GM12878 (cell line): Measurements from ENCODE around the gene ACTRT3. TPM values are rescaled to one million over a fixed set of nuclear protein-coding genes. Genes with fewer than 3 reads are reported as not detected.
A peak's percentile ranks its signal among the peaks of the same experiment; 100 is the strongest.

ENCODE experiments used
- ATAC-seq: fragments of 200-7000 bp; cut with Tn5 transposase; 3 replicates; pipeline ENCODE4 v1.9.1; 2020; ENCODE audit warnings: mild to moderate bottlenecking, moderate library complexity
- BruUV-seq: library from RNA; stranded (reverse); fragments of 400-500 nt; replicated peaks from 2 replicates; lab custom pipeline; 2021; lab: Mats Ljungman, UMichigan
- CTCF ChIA-PET: fragments of 300-600 bp; sonication (Branson Sonifier 250); formaldehyde crosslinking; extraction: SDS; loops from one replicate; lab custom pipeline; 2021; ENCODE audit warnings: inconsistent platforms; lab: Yijun Ruan, JAX
- POLR2A ChIA-PET: fragments of 350-600 bp; formaldehyde crosslinking; extraction: SDS; loops from one replicate; lab custom pipeline; 2021; ENCODE audit warnings: inconsistent platforms; lab: Charles Lee
- RAD21 ChIA-PET: fragments of 300-600 bp; sonication (Branson Sonifier 250); formaldehyde crosslinking; loops from one replicate; lab custom pipeline; 2023; ENCODE audit warnings: antibody characterized with exemption; ENCODE audit not compliant: unreplicated experiment; lab: Charles Lee
- SMC1A ChIA-PET: fragments of 300-600 bp; sonication (Branson Sonifier 250); formaldehyde crosslinking; loops from one replicate; lab custom pipeline; 2023; ENCODE audit not compliant: unreplicated experiment, uncharacterized antibody; lab: Charles Lee
- DNase-seq: peaks from one replicate; pipeline ENCODE4 v3.0.0-alpha.2; 2011; ENCODE audit warnings: low read depth, low spot score
- FAIRE-seq: peaks from 3 replicates; lab custom pipeline; 2011; peaks lifted over from hg19 to GRCh38; lab: Jason Lieb, UNC
- H2AFZ ChIP-seq: 2 replicates; pipeline ENCODE4 v1.6.0; 2011; ENCODE audit warnings: low read depth, low read length, control low read depth; ENCODE audit not compliant: control insufficient read depth
- H3K27ac ChIP-seq: 2 replicates; pipeline ENCODE4 v1.5.1; 2011; ENCODE audit warnings: control low read depth; ENCODE audit not compliant: control insufficient read depth, insufficient read depth
- H3K27me3 ChIP-seq, 2 experiments: replicated peaks in 1 of 2; 2 replicates each; pipeline versions ENCODE4 v1.6.0 to v1.6.1; 2011; ENCODE audit warnings: low read length in 1 of 2; ENCODE audit not compliant: control insufficient read depth in 2 of 2, insufficient read depth in 2 of 2
- H3K36me3 ChIP-seq, 2 experiments: 2 replicates each; pipeline ENCODE4 v1.5.1; 2011; ENCODE audit warnings: low read length in 1 of 2; ENCODE audit not compliant: control insufficient read depth in 2 of 2, insufficient read depth in 2 of 2
- H3K4me1 ChIP-seq: 2 replicates; pipeline ENCODE4 v1.6.1; 2011; ENCODE audit warnings: mild to moderate bottlenecking, low read length, moderate library complexity, mixed read lengths; ENCODE audit not compliant: control insufficient read depth, insufficient read depth
- H3K4me2 ChIP-seq: 2 replicates; pipeline ENCODE4 v1.6.0; 2011; ENCODE audit warnings: control low read depth; ENCODE audit not compliant: control insufficient read depth, insufficient read depth
- H3K4me3 ChIP-seq: fragments of 200-600 bp; sonication (generic); 2 replicates; pipeline ENCODE4 v1.5.1; 2016
- H3K79me2 ChIP-seq: 2 replicates; pipeline ENCODE4 v1.6.0; 2011; ENCODE audit warnings: low read length; ENCODE audit not compliant: control insufficient read depth, insufficient read depth
- H3K9ac ChIP-seq: 2 replicates; pipeline ENCODE4 v1.8.0; 2011; ENCODE audit warnings: low read length, control low read depth, mixed read lengths; ENCODE audit not compliant: control insufficient read depth, insufficient read depth
- H3K9me3 ChIP-seq: replicated peaks from 3 replicates; pipeline ENCODE4 v1.5.1; 2011; ENCODE audit warnings: mild to moderate bottlenecking, low read length; ENCODE audit not compliant: control insufficient read depth, insufficient read depth
- H4K20me1 ChIP-seq: 2 replicates; pipeline ENCODE4 v1.6.0; 2011; ENCODE audit not compliant: control insufficient read depth, insufficient read depth
- ASH2L ChIP-seq: fragments of 300-600, 200-600 bp; sonication (generic); IDR thresholded peaks from 2 replicates; pipeline ENCODE4 v1.6.1; 2017; ENCODE audit warnings: low read depth, mild to moderate bottlenecking, borderline replicate concordance
- ATF2 ChIP-seq: IDR thresholded peaks from 2 replicates; pipeline ENCODE4 v1.6.1; 2012; ENCODE audit warnings: low read length, inconsistent platforms
- BCL3 ChIP-seq: IDR thresholded peaks from 2 replicates; pipeline ENCODE4 v1.6.1; 2011; ENCODE audit warnings: borderline replicate concordance, low read depth, mild to moderate bottlenecking, moderate library complexity, low read length; ENCODE audit not compliant: insufficient read depth, poor library complexity, severe bottlenecking
- EGR1 ChIP-seq, 2 experiments: IDR thresholded peaks; 1 replicate in 1 of 2; 2 replicates in 1 of 2; pipeline ENCODE4 v1.6.1; 2011 to 2012; ENCODE audit warnings: low read depth in 2 of 2, low read length in 2 of 2, borderline replicate concordance in 1 of 2, mild to moderate bottlenecking in 1 of 2, moderate library complexity in 1 of 2
- HDAC6 ChIP-seq: fragments of 200-600 bp; sonication (generic); IDR thresholded peaks from one replicate; pipeline ENCODE4 v1.8.0; 2017; ENCODE audit warnings: antibody characterized with exemption; ENCODE audit not compliant: unreplicated experiment
- HDGF ChIP-seq: fragments of 450-650 bp; IDR thresholded peaks from 2 replicates; pipeline ENCODE4 v1.6.1; 2016; ENCODE audit warnings: antibody characterized with exemption
- IKZF1 ChIP-seq: fragments of 450-650 bp; conservative IDR thresholded peaks from 2 replicates; pipeline ENCODE4 v1.6.1; 2017; ENCODE audit warnings: antibody characterized with exemption, mild to moderate bottlenecking
- LARP7 ChIP-seq: fragments of 450-650 bp; IDR thresholded peaks from 2 replicates; pipeline ENCODE4 v1.6.1; 2017; ENCODE audit warnings: mild to moderate bottlenecking
- MTA2 ChIP-seq: fragments of 450-650 bp; IDR thresholded peaks from 2 replicates; pipeline ENCODE4 v1.6.1; 2016; ENCODE audit warnings: low read depth, mild to moderate bottlenecking, moderate library complexity
- NRF1 ChIP-seq: conservative IDR thresholded peaks from 2 replicates; pipeline ENCODE4 v1.6.1; 2011; ENCODE audit warnings: mild to moderate bottlenecking, low read depth, low read length, improper control_type of control experiment
- TCF3 ChIP-seq: IDR thresholded peaks from 2 replicates; pipeline ENCODE4 v1.6.1; 2012; ENCODE audit warnings: low read depth, mild to moderate bottlenecking, low read length, borderline replicate concordance; ENCODE audit not compliant: insufficient read depth
- ZBTB40 ChIP-seq: fragments of 450-650 bp; IDR thresholded peaks from 2 replicates; pipeline ENCODE4 v1.6.1; 2016; ENCODE audit warnings: mild to moderate bottlenecking, moderate library complexity, borderline replicate concordance
- ZSCAN29 ChIP-seq: fragments of 450-650 bp; IDR thresholded peaks from 2 replicates; pipeline ENCODE4 v1.6.1; 2017; ENCODE audit warnings: mild to moderate bottlenecking, moderate library complexity
- WGBS: methylation state at CpG from one replicate; pipeline ENCODE4 v1.1.6; 2016; ENCODE audit warnings: low lambda C conversion rate; ENCODE audit not compliant: insufficient replicate concordance, insufficient coverage; ENCODE audit errors: missing lambda C conversion rate; 5-methylcytosine and 5-hydroxymethylcytosine counted together
- in situ Hi-C: fragments of 300-500 bp; cut with MboI; formaldehyde crosslinking; loops from 9 replicates; pipeline ENCODE4 v1.14.3; 2018; ENCODE audit warnings: mixed read lengths
- intact Hi-C: fragments of 100-400 bp; cut with micrococcal nuclease; formaldehyde crosslinking; loops from one replicate; pipeline ENCODE4 v1.14.2; 2022; ENCODE audit not compliant: unreplicated experiment
- polyA plus RNA-seq, 11 experiments: library from polyadenylated mRNA; depleted of rRNA in 4 of 11; unstranded in 6 of 11; stranded (reverse) in 5 of 11; fragments of >200 nt; fragmentation: Nextera tagmentation in 4 of 11; fragmentation: Illumina TruSeq in 1 of 11; extraction: Ambion mirVana in 4 of 11; extraction: Trizol in 1 of 11; gene quantifications; 1 replicate in 1 of 11; 2 replicates in 10 of 11; pipeline versions ENCODE4 v1.2.1 to v1.2.3, GENCODE V29; 2011 to 2016; ENCODE audit warnings: inconsistent platforms in 2 of 11, missing spikeins in 2 of 11, low read depth in 1 of 11
- total RNA-seq, 4 experiments: library from RNA; depleted of rRNA in 3 of 4; stranded (reverse); fragments of >200 nt in 3 of 4; fragmentation: Illumina TruSeq in 1 of 4; extraction: Trizol in 1 of 4; gene quantifications; 2 replicates each; pipeline versions ENCODE4 v1.2.1 to v1.2.3, GENCODE V29; 2013 to 2021

ACTRT3 gene
- total and polyA plus RNA-seq, 10 of the 15 experiments (the other 5 are each of a cell fraction or from before 2014, with no cell fraction given) = 0.02 to 0.58 (median 0.11) TPM; not detected in 1

- Histone ChIP-seq H4K20me1 (no peaks in the 10 kb centered on the region), H3K4me1 (0 out of 2 replicates have a peak, but pooled peaks cover 1% of the 10 kb centered on the region), H3K9ac (peak overlapping the region; percentile 76), H3K27me3 (no peaks in the 10 kb centered on the region), H3K4me3 (peak overlapping the region; percentile 68), H3K4me2 (peak overlapping the region; percentile 90), H3K9me3 (no peaks in the 10 kb centered on the region; the same call in 2 of the 3 replicates), H3K79me2 (no peaks in the 10 kb centered on the region), H3K36me3 (no peaks in the 10 kb centered on the region), H3K27ac (peak overlapping the region; percentile 71), H2AFZ (peak overlapping the region; percentile 78)
- peak; percentile 62 for FAIRE-seq
- DNase-seq = peak; percentile 41
- TSS peak; percentile 99 for BruUV-seq
- POLR2A ChIA-PET = interaction anchor here (1.0 to 1.2 kb wide), 2 partner anchors 8 to 459 kb away, joined by 3 read pairs; no protein-coding TSS in a partner anchor
- CTCF ChIA-PET = interaction anchor here (1.7 to 2.7 kb wide), 5 partner anchors 8 to 649 kb away, joined by 3 to 27 read pairs (median 8); no protein-coding TSS in a partner anchor
- in situ Hi-C loops = no loop called here
- intact Hi-C loops = loop anchor here (5.0 kb wide), 4 partner anchors 203 to 418 kb away; partner anchors contain the start of genes GPR160, PHC3 and SEC62
- ATAC-seq = peak; percentile 74
- RAD21 ChIA-PET = interaction anchor here (0.7 to 2.1 kb wide), 3 partner anchors 8 to 649 kb away, joined by 3 to 5 read pairs (median 4); no protein-coding TSS in a partner anchor
- WGBS = under 1% methylated on average over 43 of the region's 46 CpGs
- SMC1A ChIA-PET = interaction anchor here (0.9 to 2.8 kb wide), 7 partner anchors 9 to 179 kb away, joined by 3 to 10 read pairs (median 4); partner anchors contain the start of genes LRRC34 and LRRIQ4
- TF ChIP-seq LARP7 (no peak; the same call in 1 of the 2 replicates), BCL3 (no peak), TCF3 (no peak), NRF1 (no peak), ZSCAN29 (no peak), HDAC6 (no peak), EGR1 (IDR thresholded peaks at IDR 0.05; ENCODE audit: borderline replicate concordance in 1 of 2, low read depth in 2 of 2, low read length in 2 of 2) (no peak), ZBTB40 (no peak), MTA2 (no peak; the same call in none of the 2 replicates), IKZF1 (0 out of 2 replicates have a peak, but pooled peaks have one; percentile 64), HDGF (peak; percentile 61; the same call in 1 of the 2 replicates), ASH2L (0 out of 2 replicates have a peak, but pooled peaks have one; percentile 41), ATF2 (no peak)
Observed at GRCh38 chr3:169764312-169764881, 5.0 kb downstream of the ACTRT3 start.
